Esophagus muscularis mucosa (tissue), 4 donors: ENCODE results near the gene ARHGAP30. TPM values are rescaled to one million over a fixed set of nuclear protein-coding genes. Genes with fewer than 3 reads are reported as not detected.
A peak's percentile ranks its signal among the peaks of the same experiment; 100 is the strongest.

ENCODE experiments used
- DNase-seq: peaks from one replicate; pipeline ENCODE4 v3.0.0-alpha.2; 2017; ENCODE audit errors: extremely low spot score
- H3K27ac ChIP-seq, 4 donors: fragments of 200-600 bp; sonication (generic); replicated peaks in 1 of 4; 1 replicate in 3 of 4; 2 replicates in 1 of 4; pipeline ENCODE4 v1.5.1; 2016 to 2019; ENCODE audit warnings: mild to moderate bottlenecking in 1 of 4
- H3K27me3 ChIP-seq, 4 donors: fragments of 200-600 bp; sonication (generic); one replicate each; pipeline versions ENCODE4 v1.5.1 to v1.6.0; 2016 to 2019
- H3K36me3 ChIP-seq, 4 donors: fragments of 200-600 bp; sonication (generic); one replicate each; pipeline ENCODE4 v1.5.1; 2016 to 2019
- H3K4me1 ChIP-seq, 4 donors: fragments of 200-600 bp; sonication (generic); one replicate each; pipeline ENCODE4 v1.5.1; 2016 to 2019
- H3K4me3 ChIP-seq, 4 donors: fragments of 200-600 bp; sonication (generic); 1 replicate in 2 of 4; 2 replicates in 2 of 4; pipeline ENCODE4 v1.5.1; 2016 to 2019; ENCODE audit warnings: mild to moderate bottlenecking in 4 of 4, moderate library complexity in 1 of 4
- H3K9me3 ChIP-seq, 4 donors: fragments of 200-600 bp; sonication (generic); 1 replicate in 3 of 4; 2 replicates in 1 of 4; pipeline ENCODE4 v1.5.1; 2016 to 2019
- CTCF ChIP-seq, 3 experiments: fragments of 200-600 bp in 2 of 3; fragments of 450-650 bp in 1 of 3; sonication (generic) in 2 of 3; IDR thresholded peaks; one replicate each; pipeline ENCODE4 v1.5.1; 2017 to 2019; ENCODE audit warnings: antibody characterized with exemption in 3 of 3, mild to moderate bottlenecking in 2 of 3, moderate library complexity in 1 of 3
- EP300 ChIP-seq: sonication (generic); formaldehyde crosslinking; IDR thresholded peaks from one replicate; pipeline ENCODE4 v1.6.1; 2017; ENCODE audit warnings: antibody characterized with exemption
- POLR2A ChIP-seq: fragments of 450-650 bp; IDR thresholded peaks from one replicate; pipeline ENCODE4 v1.6.1; 2017; ENCODE audit warnings: antibody characterized with exemption, moderate library complexity, mild to moderate bottlenecking, low read depth
- POLR2AphosphoS5 ChIP-seq, 2 donors: sonication (generic); formaldehyde crosslinking; IDR thresholded peaks; one replicate each; pipeline ENCODE4 v1.6.1; 2017; ENCODE audit warnings: antibody characterized with exemption in 2 of 2
- WGBS: methylation state at CpG from one replicate; pipeline ENCODE4 v1.1.5; 2018; 5-methylcytosine and 5-hydroxymethylcytosine counted together
- intact Hi-C: fragments of 100-400 bp; cut with DNase I; formaldehyde crosslinking; loops from one replicate; pipeline ENCODE4 v1.15.1; 2023
- total RNA-seq, 4 donors: library from RNA; depleted of rRNA; stranded (reverse); fragments of >200 nt; gene quantifications; one replicate each; pipeline versions ENCODE4 v1.1.0 to v1.2.1, GENCODE V29; 2016

Gene ARHGAP30
- total RNA-seq, 4 donors from 2014 or later = 4.6 to 14.1 (median 6.9) TPM

DNA sequence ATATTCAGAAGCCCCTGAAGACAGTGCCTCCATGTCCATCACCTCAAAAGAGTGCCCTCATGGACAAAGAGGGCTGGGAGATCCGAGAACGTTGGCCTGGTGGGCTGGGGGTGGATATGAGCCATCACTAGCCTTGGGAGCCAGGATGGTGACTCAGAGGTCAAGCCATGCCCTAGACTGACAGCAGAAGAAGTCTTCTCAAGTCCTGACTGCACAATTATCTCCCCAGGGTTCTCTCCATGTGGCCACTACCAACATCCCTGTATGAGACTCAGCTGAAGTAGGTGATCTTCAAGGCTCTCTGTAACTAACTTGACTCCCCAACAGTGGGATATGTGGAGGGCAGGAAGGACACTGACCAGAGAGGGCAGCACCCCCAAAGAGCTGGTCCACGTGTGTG lies 16.8 kb downstream of the ARHGAP30 start:
- TF ChIP-seq EP300 = no peak
- TF ChIP-seq CTCF (IDR thresholded peaks at IDR 0.05) = no peak
- no peak for TF ChIP-seq POLR2A
- TF ChIP-seq POLR2AphosphoS5 (IDR thresholded peaks at IDR 0.05) = no peak
- intact Hi-C loops = no loop called here
- Histone ChIP-seq H3K27me3 (peaks cover 0 to 45% (median 0%) of the 10 kb centered on the region in 4 donors), H3K4me1 (no peaks in the 10 kb centered on the region), H3K27ac (no peak overlapping the region), H3K9me3 (no peaks in the 10 kb centered on the region), H3K36me3 (no peaks in the 10 kb centered on the region), H3K4me3 (no peak overlapping the region)
- 76% methylated on average over 3 of the region's 3 CpGs for WGBS
- DNase-seq = no peak

DNA sequence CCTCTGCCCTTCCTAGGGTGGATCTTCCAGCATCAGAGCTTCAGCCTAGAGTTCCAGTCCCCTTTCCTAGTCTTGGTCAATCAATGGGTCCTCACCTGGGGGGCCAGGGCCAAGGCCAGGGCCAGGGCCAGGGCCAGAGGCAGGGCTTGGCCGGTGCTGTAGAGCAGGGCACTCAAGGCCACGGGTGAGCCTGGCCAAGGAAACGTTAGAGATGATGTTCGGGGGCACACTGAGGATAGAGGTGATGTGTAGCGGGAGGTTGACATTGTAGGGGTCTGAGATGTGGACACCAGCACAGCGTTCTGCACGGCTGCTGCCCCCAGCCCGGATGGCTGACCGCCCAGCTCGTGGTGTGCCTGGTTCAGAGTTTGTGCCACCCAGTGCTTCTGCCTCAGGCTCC lies 18.5 kb downstream of the ARHGAP30 start:
- WGBS = 88% methylated on average over 5 of the region's 10 CpGs
- no peak for DNase-seq
- intact Hi-C loops = no loop called here

GRCh38 chr1:161048949-161049722 lies 20.6 kb downstream of the ARHGAP30 start:
- intact Hi-C loops = loop anchor here (5.0 kb wide), 1 partner anchor 48 kb away; the partner anchor contains the start of gene KLHDC9
- no peaks in the 10 kb centered on the region for H3K9me3 ChIP-seq
- H3K36me3 ChIP-seq = no peaks in the 10 kb centered on the region
- H3K27me3 ChIP-seq = peaks cover 0 to 18% (median 0%) of the 10 kb centered on the region in 4 donors
- WGBS = 100% methylated on average over 4 of the region's 5 CpGs
- DNase-seq = no peak
- H3K4me1 ChIP-seq = peaks cover 5 to 12% (median 6%) of the 10 kb centered on the region in 4 donors
- TF ChIP-seq CTCF (IDR thresholded peaks at IDR 0.05) (no peak), POLR2AphosphoS5 (IDR thresholded peaks at IDR 0.05) (no peak), EP300 (no peak), POLR2A (no peak)
- H3K27ac ChIP-seq = no peak overlapping the region
- H3K4me3 ChIP-seq = no peak overlapping the region

More for the DNA sequence above, 18.5 kb downstream of the ARHGAP30 start:
- TF ChIP-seq EP300 (no peak), POLR2A (no peak), CTCF (IDR thresholded peaks at IDR 0.05) (no peak), POLR2AphosphoS5 (IDR thresholded peaks at IDR 0.05) (no peak)
- no peak overlapping the region for H3K27ac ChIP-seq
- H3K4me3 ChIP-seq = no peak overlapping the region
- no peaks in the 10 kb centered on the region for H3K36me3 ChIP-seq
- peaks cover 0 to 4% (median 0%) of the 10 kb centered on the region in 4 donors for H3K4me1 ChIP-seq
- peaks cover 0 to 35% (median 0%) of the 10 kb centered on the region in 4 donors for H3K27me3 ChIP-seq
- no peaks in the 10 kb centered on the region for H3K9me3 ChIP-seq

DNA sequence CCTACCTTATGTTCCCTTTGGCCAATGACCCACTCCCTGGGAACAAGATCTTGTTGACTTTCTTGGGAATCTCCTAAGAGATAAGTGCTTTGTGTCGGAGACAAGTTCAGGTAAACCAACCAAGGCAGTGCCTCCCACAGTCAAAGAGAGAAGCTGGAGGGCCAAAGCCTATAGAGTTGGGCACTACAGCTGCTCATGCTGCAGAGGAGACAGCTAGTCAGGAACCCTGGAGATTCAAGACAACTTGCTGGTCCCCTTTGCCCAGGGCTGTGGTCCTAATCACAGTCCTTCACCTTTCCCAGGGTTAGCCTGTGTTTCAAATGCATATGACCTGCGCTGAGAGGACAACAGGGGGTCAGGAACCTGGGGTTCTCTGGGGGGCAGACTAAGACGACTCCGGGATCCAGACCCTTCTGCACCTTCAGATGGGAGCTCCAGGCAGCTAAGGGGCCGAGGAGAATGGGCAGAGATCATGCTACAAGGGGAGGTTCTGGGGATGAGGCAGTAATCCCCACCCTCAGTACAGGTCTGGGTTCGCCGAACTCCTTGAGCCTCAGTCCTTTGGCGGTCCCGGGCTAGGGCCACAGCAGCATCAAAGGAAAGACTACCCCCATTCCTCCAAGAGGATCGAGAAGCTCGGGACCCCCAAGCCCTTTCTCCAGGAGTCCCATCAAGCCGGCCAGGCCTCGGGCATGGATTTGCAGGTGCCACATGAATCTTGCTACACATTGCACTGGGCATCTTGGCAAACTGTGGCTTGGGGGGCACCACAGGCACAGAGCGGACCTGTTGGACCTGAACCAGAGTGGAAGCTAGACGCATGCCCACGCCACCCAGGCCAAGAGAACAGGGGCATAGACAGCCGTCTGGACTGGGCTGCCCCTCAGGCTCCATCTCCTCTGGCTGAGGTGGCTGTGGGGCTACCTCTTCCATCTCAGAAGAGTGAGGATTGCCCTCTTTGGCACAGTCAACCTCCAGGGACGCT lies 22.0 kb downstream of the ARHGAP30 start:
- DNase-seq = no peak
- Histone ChIP-seq H3K27ac (peak overlapping the region in 1 of 4 donors; percentile 34), H3K9me3 (no peaks in the 10 kb centered on the region), H3K4me3 (no peak overlapping the region), H3K27me3 (peaks cover 0 to 10% (median 0%) of the 10 kb centered on the region in 4 donors), H3K4me1 (peaks cover 11 to 24% (median 19%) of the 10 kb centered on the region in 4 donors), H3K36me3 (peaks cover 0 to 7% (median 2%) of the 10 kb centered on the region in 4 donors)
- TF ChIP-seq EP300 (no peak), POLR2A (no peak), POLR2AphosphoS5 (IDR thresholded peaks at IDR 0.05) (no peak), CTCF (IDR thresholded peaks at IDR 0.05) (no peak)
- WGBS = 86% methylated on average over 15 of the region's 18 CpGs
- intact Hi-C loops = loop anchor here (5.0 kb wide), 1 partner anchor 50 kb away; the partner anchor contains the start of gene KLHDC9
